Measurements from ENCODE around the gene AP3S2. TPM values are rescaled to one million over a fixed set of nuclear protein-coding genes. Genes with fewer than 3 reads are reported as not detected.

Gene AP3S2
- total and polyA plus RNA-seq, 2 of the 4 experiments (the other 2 are of a cell fraction), result 12.6 to 34.1 TPM

DNA sequence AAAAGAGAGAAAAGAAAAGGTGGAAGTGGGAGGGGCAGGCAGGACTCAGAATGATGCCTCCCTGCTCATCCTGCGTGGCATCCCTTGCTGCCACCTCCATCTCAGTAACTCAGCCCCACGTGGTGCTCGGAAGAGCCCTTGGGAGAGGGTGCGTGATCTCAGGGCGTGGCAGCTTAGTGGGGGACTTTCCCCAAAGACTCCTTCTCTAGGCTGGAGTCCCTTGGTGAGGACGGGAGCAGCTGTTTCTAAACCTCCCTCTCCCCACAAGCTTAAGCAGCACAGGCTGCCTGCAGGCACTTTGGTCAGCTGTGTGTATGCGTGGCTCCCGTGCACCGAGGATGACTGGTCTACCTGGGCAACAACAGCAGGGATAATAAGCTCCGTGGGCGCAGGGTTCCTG, 71.8 kb downstream of the AP3S2 start:
- H3K4ac ChIP-seq (ENCODE audit: low read depth, low read length), result peak overlapping the region; percentile 61
- no TSS peak for BruUV-seq (replicated peaks)
- TF ChIP-seq MAZ (IDR thresholded peaks at IDR 0.05; ENCODE audit: borderline replicate concordance, low read depth, low read length) (no peak), NFE2L2 (IDR thresholded peaks at IDR 0.05; ENCODE audit: low read depth, low read length) (no peak), RCOR1 (IDR thresholded peaks at IDR 0.05; ENCODE audit: insufficient replicate concordance, low read length) (no peak), BHLHE40 (IDR thresholded peaks at IDR 0.05; ENCODE audit: low read depth, low read length) (no peak), CEBPB (IDR thresholded peaks at IDR 0.05; ENCODE audit: low read depth, low read length) (no peak), POLR2A (IDR thresholded peaks at IDR 0.05; ENCODE audit: low read depth, low read length) (no peak), FOS (IDR thresholded peaks at IDR 0.05; ENCODE audit: low read depth, low read length) (no peak), RAD21 (IDR thresholded peaks at IDR 0.05; ENCODE audit: low read length) (no peak), SMC3 (IDR thresholded peaks at IDR 0.05; ENCODE audit: low read depth, low read length) (no peak), CHD1 (IDR thresholded peaks at IDR 0.05; ENCODE audit: low read depth, low read length) (no peak), MAFK (IDR thresholded peaks at IDR 0.05; ENCODE audit: low read depth, low read length) (no peak), RFX5 (IDR thresholded peaks at IDR 0.05; ENCODE audit: low read depth, low read length) (no peak), MXI1 (IDR thresholded peaks at IDR 0.05; ENCODE audit: borderline replicate concordance, low read depth, low read length) (no peak)
- TF ChIP-seq, protein P1, sequence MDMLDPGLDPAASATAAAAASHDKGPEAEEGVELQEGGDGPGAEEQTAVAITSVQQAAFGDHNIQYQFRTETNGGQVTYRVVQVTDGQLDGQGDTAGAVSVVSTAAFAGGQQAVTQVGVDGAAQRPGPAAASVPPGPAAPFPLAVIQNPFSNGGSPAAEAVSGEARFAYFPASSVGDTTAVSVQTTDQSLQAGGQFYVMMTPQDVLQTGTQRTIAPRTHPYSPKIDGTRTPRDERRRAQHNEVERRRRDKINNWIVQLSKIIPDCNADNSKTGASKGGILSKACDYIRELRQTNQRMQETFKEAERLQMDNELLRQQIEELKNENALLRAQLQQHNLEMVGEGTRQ (IDR thresholded peaks at IDR 0.05; ENCODE audit: low read depth, low read length), result no peak
- TF ChIP-seq, protein P2, sequence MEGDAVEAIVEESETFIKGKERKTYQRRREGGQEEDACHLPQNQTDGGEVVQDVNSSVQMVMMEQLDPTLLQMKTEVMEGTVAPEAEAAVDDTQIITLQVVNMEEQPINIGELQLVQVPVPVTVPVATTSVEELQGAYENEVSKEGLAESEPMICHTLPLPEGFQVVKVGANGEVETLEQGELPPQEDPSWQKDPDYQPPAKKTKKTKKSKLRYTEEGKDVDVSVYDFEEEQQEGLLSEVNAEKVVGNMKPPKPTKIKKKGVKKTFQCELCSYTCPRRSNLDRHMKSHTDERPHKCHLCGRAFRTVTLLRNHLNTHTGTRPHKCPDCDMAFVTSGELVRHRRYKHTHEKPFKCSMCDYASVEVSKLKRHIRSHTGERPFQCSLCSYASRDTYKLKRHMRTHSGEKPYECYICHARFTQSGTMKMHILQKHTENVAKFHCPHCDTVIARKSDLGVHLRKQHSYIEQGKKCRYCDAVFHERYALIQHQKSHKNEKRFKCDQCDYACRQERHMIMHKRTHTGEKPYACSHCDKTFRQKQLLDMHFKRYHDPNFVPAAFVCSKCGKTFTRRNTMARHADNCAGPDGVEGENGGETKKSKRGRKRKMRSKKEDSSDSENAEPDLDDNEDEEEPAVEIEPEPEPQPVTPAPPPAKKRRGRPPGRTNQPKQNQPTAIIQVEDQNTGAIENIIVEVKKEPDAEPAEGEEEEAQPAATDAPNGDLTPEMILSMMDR (conservative IDR thresholded peaks at IDR 0.05; ENCODE audit: low read depth, low read length), result no peak
- TF ChIP-seq, protein P3, sequence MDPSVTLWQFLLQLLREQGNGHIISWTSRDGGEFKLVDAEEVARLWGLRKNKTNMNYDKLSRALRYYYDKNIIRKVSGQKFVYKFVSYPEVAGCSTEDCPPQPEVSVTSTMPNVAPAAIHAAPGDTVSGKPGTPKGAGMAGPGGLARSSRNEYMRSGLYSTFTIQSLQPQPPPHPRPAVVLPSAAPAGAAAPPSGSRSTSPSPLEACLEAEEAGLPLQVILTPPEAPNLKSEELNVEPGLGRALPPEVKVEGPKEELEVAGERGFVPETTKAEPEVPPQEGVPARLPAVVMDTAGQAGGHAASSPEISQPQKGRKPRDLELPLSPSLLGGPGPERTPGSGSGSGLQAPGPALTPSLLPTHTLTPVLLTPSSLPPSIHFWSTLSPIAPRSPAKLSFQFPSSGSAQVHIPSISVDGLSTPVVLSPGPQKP (IDR thresholded peaks at IDR 0.05; ENCODE audit: borderline replicate concordance, low read depth, low read length), result no peak
- H2BK20ac ChIP-seq (ENCODE audit: low read depth, low read length), result peak overlapping the region; percentile 8; the same call in 1 of the 2 replicates
- CTCF ChIA-PET, result no interaction called here
- no peak overlapping the region for H3K56ac ChIP-seq (ENCODE audit: extremely low read depth, insufficient read depth, low read length)
- no peak overlapping the region for H3K4me3 ChIP-seq (ENCODE audit: insufficient read depth, low read depth, low read length)
- intact Hi-C loops (cut with micrococcal nuclease) (no loop called here), dilution Hi-C loops (cut with HindIII; ENCODE audit: low sequenced_read_pairs, unreplicated experiment) (no loop called here), in situ Hi-C loops (cut with MboI; ENCODE audit: low sequenced_read_pairs) (no loop called here)
- no peaks in the 10 kb centered on the region for H4K20me1 ChIP-seq (ENCODE audit: insufficient read depth, low read length)
- H3K27me3 ChIP-seq (ENCODE audit: control insufficient read depth, insufficient read depth, low read length), result no peaks in the 10 kb centered on the region
- POLR2A ChIA-PET (ENCODE audit: unreplicated experiment), result no interaction called here
- H3K14ac ChIP-seq (replicated peaks; ENCODE audit: low read depth, low read length), result no peak overlapping the region
- H3K18ac ChIP-seq (ENCODE audit: low read depth, low read length), result no peak overlapping the region
- 78% methylated on average over 5 of the region's 11 CpGs; no CpG with 5 or more reads in 1 of the 2 experiments for WGBS, 2 experiments (ENCODE audit: extremely low coverage in 2 of 2, insufficient read length in 1 of 2)
- H2BK5ac ChIP-seq (ENCODE audit: low read depth, low read length, poor library complexity, severe bottlenecking), result no peak overlapping the region
- H3K9me3 ChIP-seq (ENCODE audit: control insufficient read depth, insufficient read depth, low read length), result no peaks in the 10 kb centered on the region
- peak overlapping the region; percentile 86 for H2AK5ac ChIP-seq (ENCODE audit: low read depth, low read length)
- H3K36me3 ChIP-seq (ENCODE audit: control insufficient read depth, insufficient read depth, low read length), result no peaks in the 10 kb centered on the region
- no peak overlapping the region for H3K4me2 ChIP-seq (ENCODE audit: low read depth, low read length)
- H3K4me1 ChIP-seq (ENCODE audit: control insufficient read depth, insufficient read depth, low read length), result peaks cover 14% of the 10 kb centered on the region
- H2BK15ac ChIP-seq (ENCODE audit: low read depth, low read length), result peak overlapping the region; percentile 78; the same call in 1 of the 3 replicates
- no peak overlapping the region for H2AK9ac ChIP-seq (replicated peaks; ENCODE audit: low read depth, low read length, poor library complexity)
- H3K27ac ChIP-seq (ENCODE audit: insufficient read depth, low read length), result no peak overlapping the region
- ATAC-seq (ENCODE audit: low read depth), result no peak
- no peak overlapping the region for H3K9ac ChIP-seq (ENCODE audit: low read depth, low read length)
- no peak overlapping the region for H2AFZ ChIP-seq (replicated peaks; ENCODE audit: low read length, poor library complexity)
- peaks cover 15% of the 10 kb centered on the region; the same call in 1 of the 2 replicates for H3K9me1 ChIP-seq (ENCODE audit: insufficient read depth, low read length)
- no peak overlapping the region for H4K5ac ChIP-seq (ENCODE audit: low read depth, low read length)
- peak overlapping the region; percentile 8; the same call in 1 of the 2 replicates for H2BK120ac ChIP-seq (ENCODE audit: low read depth, low read length)
- H4K8ac ChIP-seq (ENCODE audit: low read depth in 2 of 2, low read length in 2 of 2), result no peak overlapping the region
- no peak overlapping the region for H3K23ac ChIP-seq (ENCODE audit: low read depth, low read length)
- H4K91ac ChIP-seq (ENCODE audit: insufficient read depth, low read depth, low read length), result 0 out of 2 replicates have a peak overlapping the region, but pooled peaks have one; percentile 14
- DNase-seq, result no peak
- no peaks in the 10 kb centered on the region for H3K79me1 ChIP-seq (ENCODE audit: low read depth in 1 of 2, low read length in 2 of 2)
